Stimulated activated CD4-positive, alpha-beta T cell treated with anti-CD3 and anti-CD28 coated beads, Interleukin-4, amount 100 ng/mL, for 1 hour (primary cell): ENCODE measurements around the gene ARPC2.
A peak's percentile ranks its signal among the peaks of the same experiment; 100 is the strongest.
"Not testable (repeated sequence)": the region's sequence is repeated elsewhere in the genome, so short reads cannot be mapped to it uniquely, and the experiment has no call there.

Source experiments
- DNase-seq: peaks from one replicate; pipeline ENCODE4 v3.0.0-alpha.2; 2020

The ARPC2 gene

DNA sequence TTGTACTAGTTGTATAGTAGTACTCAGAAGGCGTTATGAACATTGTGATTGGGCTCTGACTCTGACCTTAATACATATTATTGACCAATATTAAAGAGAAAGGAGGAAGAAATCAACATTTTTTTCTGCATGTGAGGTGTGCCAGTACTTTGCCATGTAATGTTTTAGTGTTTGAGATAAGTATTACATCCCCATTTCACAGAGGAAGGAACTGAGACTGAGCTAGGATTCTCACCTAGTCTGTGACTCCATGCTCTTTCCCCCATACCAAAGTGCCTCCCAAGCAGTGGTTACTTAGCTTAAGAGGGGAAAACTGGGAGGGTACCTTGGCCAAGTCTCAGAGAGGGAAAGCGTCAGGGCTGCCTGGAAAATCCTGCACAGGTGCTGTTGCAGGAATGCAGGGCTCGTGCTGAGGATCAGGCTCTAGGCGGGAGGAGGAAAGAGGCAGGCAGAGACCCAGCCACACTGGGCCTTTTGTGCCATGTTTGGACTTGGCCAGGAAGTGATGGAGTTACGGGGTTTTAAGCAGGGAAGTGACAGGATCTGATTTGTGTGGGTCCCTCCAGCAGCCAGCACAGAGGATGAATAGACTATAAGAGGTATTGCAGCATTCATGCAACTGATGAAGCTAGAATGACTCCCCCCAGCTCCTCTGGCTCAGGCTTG is 55.0 kb downstream of the ARPC2 start:
- no peak for DNase-seq

- DNase-seq, result peak; percentile 76
Measured at GRCh38 chr2:218272531-218273212, 55.7 kb downstream of the ARPC2 start.

GRCh38 chr2:218273214-218273907 is 56.4 kb downstream of the ARPC2 start:
- not testable (repeated sequence) for DNase-seq

DNA sequence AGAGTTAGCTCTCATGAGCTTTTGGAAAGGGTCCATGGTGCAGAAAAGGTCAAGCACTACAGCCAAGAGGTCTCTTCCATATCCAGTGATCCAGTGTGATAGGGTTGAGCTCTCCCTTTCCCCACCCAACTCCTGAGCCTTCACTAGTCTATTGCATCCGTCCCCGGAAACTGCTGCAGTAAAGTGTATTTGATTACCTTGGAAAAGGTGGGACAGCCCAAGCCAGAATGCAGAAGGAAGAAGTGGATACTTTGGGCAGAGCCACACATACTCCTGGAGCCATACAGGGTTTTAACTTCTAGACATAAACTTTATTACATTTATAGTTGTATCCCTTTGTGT is 56.9 kb downstream of the ARPC2 start:
- DNase-seq, result no peak

GRCh38 chr2:218274586-218274985 is 57.6 kb downstream of the ARPC2 start:
- DNase-seq, result no peak

DNA sequence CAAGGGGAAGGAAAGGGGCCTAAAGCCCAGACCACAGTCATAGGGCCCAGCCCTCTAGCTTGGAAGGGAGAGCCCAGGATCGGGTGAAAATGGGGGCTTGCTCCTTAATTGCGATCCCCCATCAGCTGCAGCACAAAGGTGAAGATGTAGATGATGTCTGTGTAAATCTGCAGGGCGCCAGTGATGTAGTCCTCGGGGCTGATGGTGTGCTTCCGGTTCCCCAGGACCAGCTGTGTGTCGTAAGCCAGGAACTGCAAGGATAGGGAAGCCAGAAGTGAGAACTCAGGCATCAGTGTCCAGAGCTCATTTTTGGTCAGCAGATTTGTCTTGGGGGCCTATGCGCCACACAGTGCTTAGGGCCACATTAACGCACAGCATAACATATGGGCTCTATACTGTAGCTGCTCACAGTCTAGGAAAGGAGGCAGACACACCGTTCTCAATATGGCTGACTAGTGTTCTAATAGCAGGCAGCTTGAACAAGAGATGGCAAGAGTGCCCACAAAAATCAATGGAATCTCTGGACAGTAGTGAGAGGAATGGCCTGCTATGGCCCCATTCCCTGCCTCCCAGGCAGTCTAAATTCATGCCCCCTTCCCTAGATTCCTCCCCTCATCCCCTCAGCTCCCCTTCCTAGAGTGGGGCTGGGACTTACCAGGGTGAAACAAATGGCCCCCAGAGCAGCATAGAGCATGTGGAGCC is 58.5 kb downstream of the ARPC2 start:
- DNase-seq, result no peak

DNA sequence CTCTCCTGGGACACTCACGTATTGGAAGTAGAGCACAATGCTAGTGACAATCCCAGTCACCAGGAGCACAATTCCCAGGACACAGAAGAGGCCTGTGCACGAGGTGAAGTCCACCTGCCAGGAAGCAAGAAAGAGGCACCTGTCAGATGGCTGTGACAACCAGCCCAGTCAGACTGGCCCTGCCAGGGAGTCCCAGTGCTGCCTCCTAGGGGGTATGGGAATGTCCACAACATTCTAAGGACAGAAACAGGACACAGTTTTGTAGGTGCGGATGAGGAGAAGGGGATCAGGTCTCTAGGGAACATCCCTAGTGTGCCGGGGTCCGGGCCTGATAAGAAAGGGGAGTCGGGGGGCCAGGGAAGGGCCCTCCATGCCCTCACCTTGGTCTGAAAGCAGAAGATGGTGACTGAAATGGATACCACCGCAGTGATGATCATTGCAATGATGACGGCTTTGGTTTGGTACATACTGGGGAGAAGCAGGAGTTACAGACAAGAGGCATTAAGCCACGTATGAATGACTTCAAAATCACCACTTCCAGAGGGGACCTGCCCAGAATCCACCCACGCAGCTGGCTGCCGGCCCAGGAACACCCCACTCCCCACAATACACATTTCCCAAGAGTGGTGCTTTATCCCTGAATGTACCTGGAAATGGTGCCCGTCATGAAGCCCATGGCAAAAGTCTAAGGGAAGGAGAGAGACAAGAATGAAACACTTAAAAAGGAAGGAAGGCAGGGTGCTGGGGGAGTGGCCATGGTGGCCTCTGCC is 60.2 kb downstream of the ARPC2 start:
- DNase-seq, result no peak

DNA sequence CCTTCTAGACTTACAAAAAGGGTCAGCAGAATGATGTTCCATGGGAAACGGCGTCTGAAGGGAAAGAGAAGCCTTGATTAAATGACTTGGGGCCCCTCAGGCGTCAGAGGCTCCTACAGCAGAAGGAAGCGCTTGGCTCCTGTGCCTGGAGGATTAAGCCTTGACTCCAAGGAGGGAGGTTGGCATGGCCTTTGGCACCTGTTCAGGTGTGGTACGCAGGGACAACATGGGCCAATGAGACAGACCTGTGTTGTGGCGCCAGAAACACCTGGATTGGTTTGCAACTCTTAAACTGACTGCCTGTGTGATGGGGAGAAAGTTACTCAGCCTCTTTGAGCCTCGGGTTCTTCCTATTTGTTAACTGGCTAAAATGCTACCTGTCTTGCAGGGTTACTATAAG is 60.9 kb downstream of the ARPC2 start:
- no peak for DNase-seq

GRCh38 chr2:218278531-218279360 is 61.8 kb downstream of the ARPC2 start:
- DNase-seq, result no peak

GRCh38 chr2:218280260-218280870 is 63.4 kb downstream of the ARPC2 start:
- DNase-seq, result no peak

DNA sequence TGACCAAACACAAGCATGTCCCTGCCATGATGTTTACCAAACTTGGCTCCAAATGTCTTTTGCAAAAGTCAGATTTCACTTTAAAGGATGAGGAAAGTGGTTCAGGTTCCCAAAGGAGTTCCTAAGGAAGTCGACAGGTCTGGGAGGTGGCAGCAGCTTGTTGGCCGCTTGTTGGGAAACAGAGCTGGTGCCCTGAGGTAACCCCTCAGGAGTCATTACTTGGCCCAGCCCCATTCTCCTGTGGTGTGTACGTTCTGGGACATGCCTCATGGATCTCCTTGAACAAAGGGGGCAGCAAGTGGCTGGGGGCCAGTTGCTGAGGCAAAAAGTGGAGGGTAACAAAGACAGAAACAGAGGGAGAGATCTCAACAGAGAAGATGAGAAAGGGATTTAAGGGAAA is 64.5 kb downstream of the ARPC2 start:
- DNase-seq, result no peak

- no peak for DNase-seq
Measured at GRCh38 chr2:218282173-218282991, 65.4 kb downstream of the ARPC2 start.

- DNase-seq, result peak; percentile 59
Measured at GRCh38 chr2:218284106-218284811, 67.3 kb downstream of the ARPC2 start.

DNA sequence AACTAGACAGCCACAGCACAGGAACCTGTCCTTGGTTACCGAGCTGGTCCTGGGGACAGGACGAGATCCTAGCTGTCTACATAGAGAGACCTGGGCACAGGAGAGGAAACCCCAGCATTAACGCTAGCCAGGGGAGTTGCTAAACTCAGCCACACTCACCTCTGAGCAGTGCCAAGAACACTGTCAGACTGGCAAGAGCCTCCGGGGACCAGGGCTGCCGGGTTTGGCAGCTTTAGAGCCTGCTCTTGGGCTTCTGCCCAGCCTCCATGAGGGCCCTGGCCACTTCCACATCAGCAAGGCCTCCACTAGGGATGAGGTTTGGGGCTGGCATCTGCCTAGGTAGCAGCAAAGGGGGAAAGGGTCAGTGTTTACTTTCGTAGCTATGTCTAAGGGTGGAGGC is 68.6 kb downstream of the ARPC2 start:
- DNase-seq, result no peak

- DNase-seq, result peak; percentile 67
Measured at GRCh38 chr2:218286570-218287459, 69.8 kb downstream of the ARPC2 start.

- DNase-seq, result no peak
Measured at GRCh38 chr2:218289639-218290315, 72.8 kb downstream of the ARPC2 start.

- DNase-seq, result no peak
Measured at GRCh38 chr2:218290316-218291261, 73.6 kb downstream of the ARPC2 start.
